SK-N-SH (cell line): ENCODE measurements around the gene PHF21A. TPM values are rescaled to one million over a fixed set of nuclear protein-coding genes. Genes with fewer than 3 reads are reported as not detected.

Experiments used
- CTCF ChIA-PET: fragments of 300-600, 350-600 bp; formaldehyde crosslinking; extraction: SDS; loops from one replicate; lab custom pipeline; 2021; lab: Yijun Ruan, JAX
- POLR2A ChIA-PET: fragments of 350-600 bp; sonication (Branson Sonifier 250); formaldehyde crosslinking; extraction: SDS; loops from one replicate; lab custom pipeline; 2020; ENCODE audit warnings: antibody characterized with exemption, inconsistent platforms; lab: Yijun Ruan, JAX
- DNase-seq: peaks from one replicate; pipeline ENCODE4 v3.0.0; 2012
- H2AFZ ChIP-seq: fragments of 200-600 bp; sonication (generic); 2 replicates; pipeline ENCODE4 v1.8.1; 2016; ENCODE audit warnings: antibody characterized with exemption, mild to moderate bottlenecking, low read depth
- H3F3A ChIP-seq: fragments of 200-600 bp; sonication (generic); replicated peaks from 2 replicates; pipeline ENCODE3; 2016; ENCODE audit warnings: antibody characterized with exemption, mild to moderate bottlenecking; ENCODE audit not compliant: insufficient read depth
- H3K27ac ChIP-seq, 2 experiments: fragments of 200-500 bp in 1 of 2; fragments of 200-600 bp in 1 of 2; sonication (Bioruptor generic) in 1 of 2; sonication (generic), shearing (Covaris generic) in 1 of 2; 2 replicates each; pipeline versions ENCODE4 v1.5.1 to v1.6.1; 2014 to 2016; ENCODE audit warnings: low read depth in 2 of 2, inconsistent platforms in 1 of 2, low read length in 1 of 2, mild to moderate bottlenecking in 1 of 2, mixed read lengths in 1 of 2
- H3K27me3 ChIP-seq: fragments of 200-600 bp; sonication (generic), shearing (Covaris generic); 2 replicates; pipeline ENCODE4 v1.6.1; 2016; ENCODE audit warnings: mixed run types; ENCODE audit not compliant: insufficient read depth
- H3K36me3 ChIP-seq, 2 experiments: fragments of 200-500 bp in 1 of 2; fragments of 200-600 bp in 1 of 2; sonication (Bioruptor generic) in 1 of 2; sonication (generic) in 1 of 2; replicated peaks in 1 of 2; 2 replicates each; pipeline versions ENCODE3 to v1.5.1; 2014 to 2016; ENCODE audit warnings: low read length in 1 of 2, mild to moderate bottlenecking in 1 of 2; ENCODE audit not compliant: insufficient read depth in 2 of 2, control insufficient read depth in 1 of 2
- H3K4me1 ChIP-seq, 2 experiments: fragments of 200-500 bp in 1 of 2; fragments of 200-600 bp in 1 of 2; sonication (Bioruptor generic) in 1 of 2; sonication (generic), shearing (Covaris generic) in 1 of 2; 2 replicates each; pipeline versions ENCODE4 v1.5.1 to v1.6.1; 2014 to 2016; ENCODE audit warnings: low read depth in 1 of 2, low read length in 1 of 2, mixed run types in 1 of 2; ENCODE audit not compliant: insufficient read depth in 2 of 2, control insufficient read depth in 1 of 2
- H3K4me2 ChIP-seq: fragments of 200-600 bp; sonication (generic), shearing (Covaris generic); 2 replicates; pipeline ENCODE4 v1.6.1; 2017; ENCODE audit warnings: mixed run types
- H3K4me3 ChIP-seq, 2 experiments: fragments of 200-500 bp in 1 of 2; fragments of 200-600 bp in 1 of 2; sonication (Bioruptor generic) in 1 of 2; sonication (generic), shearing (Covaris generic) in 1 of 2; 2 replicates each; pipeline versions ENCODE4 v1.5.1 to v1.8.1; 2014 to 2016; ENCODE audit warnings: low read depth in 2 of 2, inconsistent platforms in 1 of 2, low read length in 1 of 2, mild to moderate bottlenecking in 1 of 2, mixed read lengths in 1 of 2, moderate library complexity in 1 of 2
- H3K79me2 ChIP-seq: fragments of 200-600 bp; sonication (generic); 2 replicates; pipeline ENCODE4 v1.8.1; 2017; ENCODE audit warnings: mild to moderate bottlenecking; ENCODE audit not compliant: insufficient read depth
- H3K9ac ChIP-seq: fragments of 200-600 bp; sonication (generic); 2 replicates; pipeline ENCODE4 v1.6.1; 2017; ENCODE audit warnings: mixed run types
- H3K9me2 ChIP-seq: fragments of 200-600 bp; sonication (generic); 2 replicates; pipeline ENCODE4 v1.6.1; 2017; ENCODE audit warnings: mixed run types
- H3K9me3 ChIP-seq: fragments of 200-600 bp; sonication (generic); 2 replicates; pipeline ENCODE4 v1.6.1; 2017; ENCODE audit warnings: mixed run types, mild to moderate bottlenecking, moderate library complexity
- H4K20me1 ChIP-seq: fragments of 200-600 bp; sonication (generic); 2 replicates; pipeline ENCODE4 v1.6.1; 2017; ENCODE audit warnings: mild to moderate bottlenecking, mixed run types; ENCODE audit not compliant: insufficient read depth
- CHD2 ChIP-seq: fragments of 150-350 bp; IDR thresholded peaks from 2 replicates; pipeline ENCODE4 v1.6.1; 2018; ENCODE audit warnings: low read length; ENCODE audit not compliant: partially characterized antibody
- ELF1 ChIP-seq: IDR thresholded peaks from 2 replicates; pipeline ENCODE4 v1.4.0; 2012
- EP300 ChIP-seq, 2 experiments: IDR thresholded peaks; 2 replicates each; pipeline versions ENCODE4 v1.4.0 to v1.6.1; 2012; ENCODE audit warnings: borderline replicate concordance in 1 of 2, low read depth in 1 of 2, low read length in 1 of 2
- EZH2phosphoT487 ChIP-seq: fragments of 200-600 bp; sonication (generic); IDR thresholded peaks from 2 replicates; pipeline ENCODE4 v1.6.1; 2017; ENCODE audit warnings: low read depth, mixed run types, mild to moderate bottlenecking, antibody characterized with exemption, moderate library complexity, borderline replicate concordance
- FOSL2 ChIP-seq: IDR thresholded peaks from 2 replicates; pipeline ENCODE4 v1.4.0; 2012; ENCODE audit warnings: low read depth, mild to moderate bottlenecking, moderate library complexity, borderline replicate concordance
- FOXJ3 ChIP-seq: sonication (generic); formaldehyde crosslinking; IDR thresholded peaks from 2 replicates; pipeline ENCODE4 v1.5.1; 2020; ENCODE audit warnings: mild to moderate bottlenecking, missing genetic modification reagents
- FOXM1 ChIP-seq: IDR thresholded peaks from 2 replicates; pipeline ENCODE4 v1.4.0; 2012; ENCODE audit warnings: low read depth, mild to moderate bottlenecking
- GABPA ChIP-seq: IDR thresholded peaks from 2 replicates; pipeline ENCODE4 v1.4.0; 2012; ENCODE audit warnings: low read depth, mild to moderate bottlenecking
- IRF3 ChIP-seq: fragments of 150-350 bp; IDR thresholded peaks from 2 replicates; pipeline ENCODE4 v1.6.1; 2016; ENCODE audit warnings: mild to moderate bottlenecking, low read depth, low read length
- JUND ChIP-seq: IDR thresholded peaks from 2 replicates; pipeline ENCODE4 v1.4.0; 2012
- MXI1 ChIP-seq: IDR thresholded peaks from 2 replicates; pipeline ENCODE4 v1.6.1; 2012; ENCODE audit warnings: mild to moderate bottlenecking, low read depth, low read length, improper control_type of control experiment
- NFIC ChIP-seq: IDR thresholded peaks from 2 replicates; pipeline ENCODE4 v1.4.0; 2012; ENCODE audit warnings: borderline replicate concordance
- NRF1 ChIP-seq: IDR thresholded peaks from 2 replicates; pipeline ENCODE4 v1.6.1; 2012; ENCODE audit warnings: low read depth, mild to moderate bottlenecking, low read length
- PBX3 ChIP-seq: IDR thresholded peaks from 2 replicates; pipeline ENCODE4; 2012
- POLR2AphosphoS5 ChIP-seq: IDR thresholded peaks from 2 replicates; pipeline ENCODE4 v1.6.1; 2012; ENCODE audit warnings: low read depth, low read length
- RXRA ChIP-seq: IDR thresholded peaks from 2 replicates; pipeline ENCODE4 v1.4.0; 2012; ENCODE audit warnings: low read depth, mild to moderate bottlenecking, borderline replicate concordance
- SMC3 ChIP-seq: IDR thresholded peaks from 2 replicates; pipeline ENCODE4 v1.6.1; 2012; ENCODE audit warnings: low read depth, low read length, improper control_type of control experiment
- TCF12 ChIP-seq: IDR thresholded peaks from 2 replicates; pipeline ENCODE4 v1.4.0; 2012
- WGBS: methylation state at CpG from one replicate; pipeline ENCODE4 v1.1.6; 2017; ENCODE audit warnings: low lambda C conversion rate; 5-methylcytosine and 5-hydroxymethylcytosine counted together
- polyA plus RNA-seq, 3 experiments: library from polyadenylated mRNA; depleted of rRNA; stranded (reverse); fragments of >200 nt; gene quantifications; 2 replicates each; pipeline ENCODE4 v1.2.3, GENCODE V29; 2012
- TF ChIP-seq, protein P1 (sequence below): IDR thresholded peaks from 2 replicates; pipeline ENCODE4 v1.4.0; 2012; ENCODE audit warnings: low read depth, borderline replicate concordance
- TF ChIP-seq, protein P2 (sequence below): fragments of 200-600 bp; sonication (generic); IDR thresholded peaks from 2 replicates; pipeline ENCODE4 v1.6.1; 2017; ENCODE audit warnings: antibody characterized with exemption, mild to moderate bottlenecking, moderate library complexity

Gene PHF21A
- polyA plus RNA-seq, 1 of the 3 experiments (the other 2 are of a cell fraction) = 18.8 TPM

GRCh38 chr11:46116007-46116711 lies 5.1 kb downstream of the PHF21A start:
- no peak for DNase-seq
- Histone ChIP-seq H3K79me2 (peaks cover 83% of the 10 kb centered on the region), H3K36me3 (no peaks in the 10 kb centered on the region), H3F3A (peaks cover 18% of the 10 kb centered on the region), H3K4me3 (0 out of 4 replicates have a peak overlapping the region, but pooled peaks of 1 of the 2 experiments have one; percentile 1), H2AFZ (no peak overlapping the region), H3K9ac (peak overlapping the region; percentile 0; the same call in 1 of the 2 replicates), H4K20me1 (peaks cover 68% of the 10 kb centered on the region), H3K4me1 (peaks cover 15 to 41% of the 10 kb centered on the region in 2 experiments; a peak in 3 of 4 replicates), H3K9me3 (no peaks in the 10 kb centered on the region), H3K27ac (no peak overlapping the region; a peak in 1 of 4 replicates), H3K9me2 (no peaks in the 10 kb centered on the region), H3K4me2 (peak overlapping the region; percentile 87; the same call in 1 of the 2 replicates), H3K27me3 (no peaks in the 10 kb centered on the region)
- CTCF ChIA-PET = interaction anchor here (0.9 to 1.1 kb wide), 2 partner anchors 13 to 110 kb away, joined by 3 read pairs; no protein-coding TSS in a partner anchor
- TF ChIP-seq POLR2AphosphoS5 = no peak
- TF ChIP-seq NRF1 = no peak
- TF ChIP-seq EZH2phosphoT487 = no peak
- no peak for TF ChIP-seq TCF12
- no peak for TF ChIP-seq PBX3
- TF ChIP-seq, protein P1, sequence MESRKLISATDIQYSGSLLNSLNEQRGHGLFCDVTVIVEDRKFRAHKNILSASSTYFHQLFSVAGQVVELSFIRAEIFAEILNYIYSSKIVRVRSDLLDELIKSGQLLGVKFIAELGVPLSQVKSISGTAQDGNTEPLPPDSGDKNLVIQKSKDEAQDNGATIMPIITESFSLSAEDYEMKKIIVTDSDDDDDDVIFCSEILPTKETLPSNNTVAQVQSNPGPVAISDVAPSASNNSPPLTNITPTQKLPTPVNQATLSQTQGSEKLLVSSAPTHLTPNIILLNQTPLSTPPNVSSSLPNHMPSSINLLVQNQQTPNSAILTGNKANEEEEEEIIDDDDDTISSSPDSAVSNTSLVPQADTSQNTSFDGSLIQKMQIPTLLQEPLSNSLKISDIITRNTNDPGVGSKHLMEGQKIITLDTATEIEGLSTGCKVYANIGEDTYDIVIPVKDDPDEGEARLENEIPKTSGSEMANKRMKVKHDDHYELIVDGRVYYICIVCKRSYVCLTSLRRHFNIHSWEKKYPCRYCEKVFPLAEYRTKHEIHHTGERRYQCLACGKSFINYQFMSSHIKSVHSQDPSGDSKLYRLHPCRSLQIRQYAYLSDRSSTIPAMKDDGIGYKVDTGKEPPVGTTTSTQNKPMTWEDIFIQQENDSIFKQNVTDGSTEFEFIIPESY = no peak
- no peak for TF ChIP-seq MXI1
- no peak for TF ChIP-seq GABPA
- no peak for TF ChIP-seq NFIC
- TF ChIP-seq EP300 (IDR thresholded peaks at IDR 0.05; ENCODE audit: borderline replicate concordance in 1 of 2, low read depth in 1 of 2, low read length in 1 of 2) = no peak
- no peak for TF ChIP-seq JUND
- no peak for TF ChIP-seq SMC3
- no peak for TF ChIP-seq FOXM1
- WGBS = 95% methylated on average over 3 of the region's 3 CpGs
- POLR2A ChIA-PET = no interaction called here

DNA sequence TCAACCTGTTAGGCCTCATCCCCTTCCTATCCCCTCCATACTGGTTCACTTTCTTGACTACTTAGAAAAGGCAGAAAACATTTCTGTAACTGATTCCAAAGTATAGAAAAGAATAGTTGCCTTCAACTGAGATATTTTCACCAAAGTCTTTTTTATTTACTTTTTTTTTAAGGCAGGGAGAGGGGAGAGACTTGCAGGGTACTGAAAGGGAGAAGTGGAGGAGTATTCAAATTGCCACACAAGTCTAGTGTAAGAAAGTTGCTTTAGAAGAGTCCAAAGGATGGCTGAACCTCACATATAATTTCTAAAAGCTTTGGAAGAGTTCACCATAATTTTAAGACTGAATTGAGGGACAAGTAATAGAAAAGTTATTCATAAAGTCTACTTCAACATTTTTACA lies 6.3 kb downstream of the PHF21A start:
- Histone ChIP-seq H3K4me1 (peaks cover 15 to 41% of the 10 kb centered on the region in 2 experiments; a peak in 3 of 4 replicates), H3K4me2 (no peak overlapping the region), H3K9ac (no peak overlapping the region), H3K9me3 (no peaks in the 10 kb centered on the region), H3K9me2 (no peaks in the 10 kb centered on the region), H3K4me3 (no peak overlapping the region), H3F3A (peaks cover 18% of the 10 kb centered on the region), H3K27ac (no peak overlapping the region), H3K36me3 (no peaks in the 10 kb centered on the region), H3K79me2 (peaks cover 95% of the 10 kb centered on the region), H4K20me1 (peaks cover 75% of the 10 kb centered on the region), H3K27me3 (no peaks in the 10 kb centered on the region), H2AFZ (no peak overlapping the region)
- DNase-seq = no peak
- CTCF ChIA-PET = no interaction called here
- POLR2A ChIA-PET = no interaction called here
- TF ChIP-seq EZH2phosphoT487 (no peak), RXRA (no peak), GABPA (no peak), JUND (no peak), FOXJ3 (CRISPR knock-in tag) (no peak), CHD2 (no peak), ELF1 (no peak), NRF1 (no peak), FOSL2 (no peak), IRF3 (no peak)
- TF ChIP-seq, protein P2, sequence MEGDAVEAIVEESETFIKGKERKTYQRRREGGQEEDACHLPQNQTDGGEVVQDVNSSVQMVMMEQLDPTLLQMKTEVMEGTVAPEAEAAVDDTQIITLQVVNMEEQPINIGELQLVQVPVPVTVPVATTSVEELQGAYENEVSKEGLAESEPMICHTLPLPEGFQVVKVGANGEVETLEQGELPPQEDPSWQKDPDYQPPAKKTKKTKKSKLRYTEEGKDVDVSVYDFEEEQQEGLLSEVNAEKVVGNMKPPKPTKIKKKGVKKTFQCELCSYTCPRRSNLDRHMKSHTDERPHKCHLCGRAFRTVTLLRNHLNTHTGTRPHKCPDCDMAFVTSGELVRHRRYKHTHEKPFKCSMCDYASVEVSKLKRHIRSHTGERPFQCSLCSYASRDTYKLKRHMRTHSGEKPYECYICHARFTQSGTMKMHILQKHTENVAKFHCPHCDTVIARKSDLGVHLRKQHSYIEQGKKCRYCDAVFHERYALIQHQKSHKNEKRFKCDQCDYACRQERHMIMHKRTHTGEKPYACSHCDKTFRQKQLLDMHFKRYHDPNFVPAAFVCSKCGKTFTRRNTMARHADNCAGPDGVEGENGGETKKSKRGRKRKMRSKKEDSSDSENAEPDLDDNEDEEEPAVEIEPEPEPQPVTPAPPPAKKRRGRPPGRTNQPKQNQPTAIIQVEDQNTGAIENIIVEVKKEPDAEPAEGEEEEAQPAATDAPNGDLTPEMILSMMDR = no peak
- TF ChIP-seq, protein P1 = no peak
